ENCODE results near the gene MYRFL.

- TF ChIP-seq JUN (CRISPR knock-in tag; IDR thresholded peaks at IDR 0.05): no peak
- no peak for TF ChIP-seq TCF7 (CRISPR knock-in tag; IDR thresholded peaks at IDR 0.05; ENCODE audit: low read depth)
- TF ChIP-seq, protein P1, sequence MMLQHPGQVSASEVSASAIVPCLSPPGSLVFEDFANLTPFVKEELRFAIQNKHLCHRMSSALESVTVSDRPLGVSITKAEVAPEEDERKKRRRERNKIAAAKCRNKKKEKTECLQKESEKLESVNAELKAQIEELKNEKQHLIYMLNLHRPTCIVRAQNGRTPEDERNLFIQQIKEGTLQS (CRISPR knock-in tag; conservative IDR thresholded peaks at IDR 0.05): no peak
- no peak for TF ChIP-seq HMGXB4 (CRISPR knock-in tag; IDR thresholded peaks at IDR 0.05)
- TF ChIP-seq FOXP1 (CRISPR knock-in tag; IDR thresholded peaks at IDR 0.05; ENCODE audit: borderline replicate concordance): no peak
- no peak for TF ChIP-seq CTCF (IDR thresholded peaks at IDR 0.05)
- no peak for TF ChIP-seq SMAD4 (CRISPR knock-in tag; IDR thresholded peaks at IDR 0.05)
- TF ChIP-seq NR3C1 (CRISPR knock-in tag; conservative IDR thresholded peaks at IDR 0.05; ENCODE audit: low read depth): no peak
- no peak for TF ChIP-seq KAT7 (CRISPR knock-in tag; IDR thresholded peaks at IDR 0.05; ENCODE audit: borderline replicate concordance)
- no peak for TF ChIP-seq ZNF281 (CRISPR knock-in tag; IDR thresholded peaks at IDR 0.05)
- TF ChIP-seq, protein P2, sequence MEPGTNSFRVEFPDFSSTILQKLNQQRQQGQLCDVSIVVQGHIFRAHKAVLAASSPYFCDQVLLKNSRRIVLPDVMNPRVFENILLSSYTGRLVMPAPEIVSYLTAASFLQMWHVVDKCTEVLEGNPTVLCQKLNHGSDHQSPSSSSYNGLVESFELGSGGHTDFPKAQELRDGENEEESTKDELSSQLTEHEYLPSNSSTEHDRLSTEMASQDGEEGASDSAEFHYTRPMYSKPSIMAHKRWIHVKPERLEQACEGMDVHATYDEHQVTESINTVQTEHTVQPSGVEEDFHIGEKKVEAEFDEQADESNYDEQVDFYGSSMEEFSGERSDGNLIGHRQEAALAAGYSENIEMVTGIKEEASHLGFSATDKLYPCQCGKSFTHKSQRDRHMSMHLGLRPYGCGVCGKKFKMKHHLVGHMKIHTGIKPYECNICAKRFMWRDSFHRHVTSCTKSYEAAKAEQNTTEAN (CRISPR knock-in tag; IDR thresholded peaks at IDR 0.05): no peak
- TF ChIP-seq, protein P3, sequence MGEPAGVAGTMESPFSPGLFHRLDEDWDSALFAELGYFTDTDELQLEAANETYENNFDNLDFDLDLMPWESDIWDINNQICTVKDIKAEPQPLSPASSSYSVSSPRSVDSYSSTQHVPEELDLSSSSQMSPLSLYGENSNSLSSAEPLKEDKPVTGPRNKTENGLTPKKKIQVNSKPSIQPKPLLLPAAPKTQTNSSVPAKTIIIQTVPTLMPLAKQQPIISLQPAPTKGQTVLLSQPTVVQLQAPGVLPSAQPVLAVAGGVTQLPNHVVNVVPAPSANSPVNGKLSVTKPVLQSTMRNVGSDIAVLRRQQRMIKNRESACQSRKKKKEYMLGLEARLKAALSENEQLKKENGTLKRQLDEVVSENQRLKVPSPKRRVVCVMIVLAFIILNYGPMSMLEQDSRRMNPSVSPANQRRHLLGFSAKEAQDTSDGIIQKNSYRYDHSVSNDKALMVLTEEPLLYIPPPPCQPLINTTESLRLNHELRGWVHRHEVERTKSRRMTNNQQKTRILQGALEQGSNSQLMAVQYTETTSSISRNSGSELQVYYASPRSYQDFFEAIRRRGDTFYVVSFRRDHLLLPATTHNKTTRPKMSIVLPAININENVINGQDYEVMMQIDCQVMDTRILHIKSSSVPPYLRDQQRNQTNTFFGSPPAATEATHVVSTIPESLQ (CRISPR knock-in tag; IDR thresholded peaks at IDR 0.05): no peak
- no peak for TF ChIP-seq NFE2L1 (CRISPR knock-in tag; IDR thresholded peaks at IDR 0.05)
- no peak for TF ChIP-seq ZNF423 (CRISPR knock-in tag; IDR thresholded peaks at IDR 0.05)
Observed at GRCh38 chr12:69978020-69978419, 153.0 kb downstream of the MYRFL start.

Data from WTC11 (cell line).